Kidney tubule cell (primary cell): ENCODE results near the gene NCKAP1.

Experiments
- DNase-seq: peaks from one replicate; pipeline ENCODE4 v3.0.0-alpha.2; 2018; ENCODE audit warnings: low spot score

The NCKAP1 gene

GRCh38 chr2:182951948-182952663 lies 86.2 kb downstream of the NCKAP1 start:
- DNase-seq: no peak

- no peak for DNase-seq
These were observed 87.7 kb downstream of the NCKAP1 start for GRCh38 chr2:182950546-182950945.

GRCh38 chr2:182949572-182950189 lies 88.6 kb downstream of the NCKAP1 start:
- peak; percentile 84 for DNase-seq

- peak; percentile 2 for DNase-seq
These were observed 89.2 kb downstream of the NCKAP1 start for GRCh38 chr2:182949052-182949451.

- DNase-seq: peak; percentile 43
These were observed 91.3 kb downstream of the NCKAP1 start for GRCh38 chr2:182946958-182947369.

GRCh38 chr2:182943339-182943738 lies 94.9 kb downstream of the NCKAP1 start:
- no peak for DNase-seq

DNA sequence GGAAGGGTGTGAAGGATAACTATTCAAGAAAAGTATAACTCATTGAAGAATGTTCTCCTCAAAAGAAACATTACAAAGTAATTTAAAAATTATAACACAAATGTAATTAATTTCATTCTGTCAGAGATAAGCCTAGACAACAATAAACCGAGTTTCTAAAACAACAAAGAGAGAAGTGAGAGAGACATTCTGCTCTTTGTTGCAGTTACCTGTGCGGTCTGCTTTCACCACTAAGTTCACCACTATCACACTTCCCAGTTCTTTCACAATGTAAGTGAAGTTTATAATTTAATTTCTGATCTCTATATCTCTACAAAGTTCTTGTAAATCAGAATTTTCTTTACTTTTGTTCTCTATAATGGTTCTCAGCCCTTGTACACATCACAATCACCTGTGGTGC lies 95.5 kb downstream of the NCKAP1 start:
- DNase-seq: no peak

DNA sequence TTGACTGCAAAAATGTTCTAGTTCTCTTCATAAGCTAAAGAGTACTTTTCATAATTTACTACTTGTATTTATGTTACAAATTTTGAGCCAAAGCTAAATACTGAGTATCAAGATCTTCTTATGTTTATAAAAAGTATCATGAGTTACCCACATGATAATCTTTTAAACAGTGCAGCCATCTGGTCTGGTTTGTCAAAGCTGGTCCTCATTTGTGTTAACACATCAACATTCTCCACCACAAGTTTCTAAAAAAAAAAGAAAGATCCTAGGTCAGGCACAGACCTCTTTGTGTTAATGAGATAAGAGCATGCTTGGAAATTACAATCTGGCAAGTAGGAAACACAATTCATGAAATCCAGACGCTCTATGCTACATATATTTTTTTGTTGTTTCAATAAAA lies 96.3 kb downstream of the NCKAP1 start:
- DNase-seq: no peak

DNA sequence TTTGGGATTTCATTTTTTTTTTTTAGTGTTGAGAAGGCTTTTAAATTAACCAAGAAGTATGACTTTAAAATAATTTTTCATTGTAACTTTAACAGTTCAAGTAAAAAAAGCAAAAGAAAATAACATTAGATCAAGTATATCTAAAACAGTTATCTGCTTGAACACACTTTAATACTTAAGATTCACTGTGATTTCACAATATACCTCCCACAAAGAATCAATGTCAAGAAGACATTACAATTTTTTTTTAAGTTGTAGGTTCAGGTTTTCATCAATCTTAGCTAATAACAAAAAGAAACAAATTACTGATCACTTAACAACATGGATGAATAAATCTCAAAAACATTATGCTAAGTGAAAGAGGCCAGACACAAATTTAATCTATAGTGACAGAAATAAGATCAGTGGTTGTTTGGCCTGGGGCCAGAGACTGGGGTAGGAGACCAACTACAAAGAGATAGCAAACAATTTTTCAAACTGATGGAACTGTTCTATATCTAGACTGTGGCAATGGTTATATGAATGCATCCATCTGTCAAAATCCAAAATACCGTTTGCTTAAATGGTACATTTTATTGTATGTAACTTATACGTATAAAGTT lies 97.0 kb downstream of the NCKAP1 start:
- DNase-seq: no peak

DNA sequence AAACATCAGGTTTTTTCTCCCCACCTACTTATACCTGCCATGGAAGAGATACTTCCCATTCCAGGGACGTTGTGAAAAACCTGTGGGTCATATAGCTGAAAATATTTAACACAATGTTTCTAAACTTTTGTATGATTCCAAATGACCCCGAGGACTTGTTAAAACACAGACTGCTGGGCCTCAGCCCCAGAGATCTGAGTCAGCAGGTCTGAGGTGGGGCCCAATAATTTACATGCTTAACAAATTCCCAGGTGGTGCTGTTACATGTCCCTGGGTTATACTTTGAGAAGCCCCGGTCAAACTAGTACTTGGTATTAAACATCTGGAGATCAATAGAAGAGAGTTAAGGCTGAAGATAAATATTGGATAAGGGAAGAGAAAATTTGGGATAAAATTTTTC lies 100.4 kb downstream of the NCKAP1 start:
- DNase-seq: no peak

GRCh38 chr2:182933629-182934028 lies 104.6 kb downstream of the NCKAP1 start:
- DNase-seq: no peak

DNA sequence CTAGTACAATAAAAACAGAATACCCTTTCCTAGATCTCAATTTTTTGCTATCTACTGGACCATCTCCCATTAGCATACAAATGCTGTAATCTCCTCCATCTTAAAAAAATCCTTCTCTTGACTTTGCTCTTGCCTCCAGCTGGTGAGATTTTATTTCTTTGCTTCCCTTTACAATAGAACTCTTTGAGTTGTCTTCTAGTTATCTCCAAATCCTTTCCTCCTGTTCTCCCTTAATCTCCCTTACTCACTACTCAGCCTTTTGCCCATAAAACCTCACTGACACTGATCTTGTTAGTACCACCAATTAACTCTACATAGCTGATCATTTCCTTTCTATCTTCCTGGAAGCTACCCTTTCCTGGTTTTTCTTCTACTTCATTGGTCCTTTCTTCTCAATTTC lies 108.3 kb downstream of the NCKAP1 start:
- DNase-seq: no peak

DNA sequence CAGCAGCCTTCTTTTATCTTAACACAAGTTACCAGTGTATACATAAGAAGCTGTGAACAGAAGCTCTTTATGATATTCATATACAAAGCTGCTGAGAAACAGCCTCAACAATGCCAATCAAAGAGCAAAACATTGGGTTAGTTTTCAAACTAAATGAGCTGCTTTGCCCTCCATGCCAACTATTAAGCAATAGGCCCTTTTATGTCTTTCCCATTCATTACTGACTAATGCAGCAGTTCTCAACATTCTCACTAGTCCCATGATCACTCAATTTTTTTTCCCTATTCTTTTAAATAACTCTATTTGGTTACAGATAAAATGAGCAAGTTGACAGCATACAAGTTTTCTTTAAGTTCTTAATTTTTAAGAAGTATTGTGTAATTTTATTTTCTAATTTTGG lies 114.0 kb downstream of the NCKAP1 start:
- no peak for DNase-seq

DNA sequence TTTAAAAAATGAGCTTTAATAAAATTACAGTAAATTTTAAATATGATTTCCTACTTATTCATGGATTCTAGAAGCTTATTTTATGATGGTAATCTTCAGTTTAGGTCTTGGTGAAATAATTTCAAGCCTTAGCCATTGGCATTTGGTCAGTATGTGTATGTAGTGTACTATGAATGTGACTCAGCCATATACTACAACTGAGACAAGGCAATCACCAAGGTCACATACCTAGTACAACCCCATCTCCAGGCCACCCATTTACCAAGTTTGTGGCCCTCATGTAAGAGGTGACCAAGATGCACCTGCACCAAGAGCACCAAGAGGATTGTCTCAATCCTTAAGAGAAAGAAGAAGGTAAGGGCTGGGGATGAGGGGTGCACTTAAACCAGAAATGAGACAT lies 117.0 kb downstream of the NCKAP1 start:
- DNase-seq: no peak

DNA sequence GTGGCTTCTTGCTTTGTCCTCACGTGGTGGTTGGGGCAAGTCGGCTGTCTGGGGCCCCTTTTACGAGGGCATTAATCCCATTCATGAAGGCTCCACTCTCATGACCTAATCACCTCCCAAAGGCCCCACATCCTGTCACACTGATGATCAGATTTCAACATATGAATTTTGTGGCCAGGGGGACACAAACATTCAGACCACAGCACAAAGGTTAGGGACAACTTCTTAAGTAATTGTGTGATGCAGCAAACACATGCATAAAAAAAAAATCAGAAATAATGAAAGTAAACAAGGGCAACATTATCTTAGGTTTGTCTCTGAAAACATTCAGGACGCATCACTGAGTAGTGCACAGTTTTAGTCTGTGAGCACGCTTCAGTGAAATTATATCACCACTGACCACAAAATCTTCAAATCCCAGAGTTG lies 117.6 kb downstream of the NCKAP1 start:
- DNase-seq: no peak

DNA sequence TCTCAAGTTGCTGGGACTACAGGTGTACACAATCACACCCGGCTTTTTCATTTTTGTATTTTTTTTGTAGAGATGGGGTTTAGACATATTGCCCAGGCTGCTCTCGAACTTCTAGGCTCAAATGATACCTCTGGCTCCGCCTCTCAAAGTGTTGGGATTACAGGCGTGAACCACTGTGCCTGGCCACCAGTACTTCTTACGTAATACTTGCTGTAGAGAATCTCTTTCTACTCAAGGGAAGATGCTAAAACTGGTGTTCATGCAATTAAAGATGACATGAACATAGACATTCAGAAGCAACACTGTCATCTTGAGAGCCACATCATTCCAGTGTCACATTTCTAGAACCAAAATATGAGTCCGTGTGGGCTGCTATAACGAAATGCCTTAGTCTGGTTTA lies 118.2 kb downstream of the NCKAP1 start:
- no peak for DNase-seq

- DNase-seq: no peak
These were observed 119.2 kb downstream of the NCKAP1 start for GRCh38 chr2:182918961-182919652.

DNA sequence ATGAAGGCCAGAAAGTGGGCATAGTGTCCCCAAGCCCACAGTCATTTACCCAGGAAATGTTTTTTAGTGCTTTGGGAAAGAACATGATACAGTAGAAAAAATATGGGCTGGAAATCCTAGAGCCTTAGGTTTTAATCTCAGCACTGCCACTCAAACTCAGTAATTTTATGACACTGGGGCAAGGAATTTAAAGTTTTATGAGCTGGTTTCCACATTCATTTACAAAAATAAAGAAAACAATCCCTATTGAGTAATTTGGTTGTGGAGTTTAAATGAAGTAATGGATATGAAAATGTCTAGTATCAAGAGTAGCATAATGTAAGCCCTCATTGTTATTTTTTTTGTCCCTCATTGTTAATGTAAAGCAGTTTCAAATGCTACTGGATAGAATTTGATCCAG lies 120.3 kb downstream of the NCKAP1 start:
- no peak for DNase-seq

GRCh38 chr2:182916417-182916816 lies 121.8 kb downstream of the NCKAP1 start:
- DNase-seq: no peak

GRCh38 chr2:182915369-182916326 lies 122.6 kb downstream of the NCKAP1 start:
- DNase-seq: peak; percentile 84

DNA sequence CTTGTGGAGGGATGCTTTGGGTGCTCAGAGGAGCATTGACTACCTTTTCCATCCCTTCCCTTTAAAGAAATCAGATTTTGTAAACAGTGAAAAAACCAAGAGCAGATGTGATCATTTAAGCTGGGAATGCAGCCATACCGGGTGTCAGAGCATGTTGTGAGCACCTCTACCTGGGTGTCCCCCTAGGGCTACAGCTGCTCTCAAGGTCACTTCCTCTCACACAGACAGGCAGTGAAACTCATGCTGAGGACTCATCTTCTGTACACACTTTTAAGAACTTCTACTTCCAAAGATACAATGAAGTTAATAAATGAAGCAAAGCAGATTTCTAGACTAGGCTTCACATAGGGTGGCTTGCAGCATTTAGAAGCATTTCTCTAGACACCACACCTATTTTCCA lies 123.4 kb downstream of the NCKAP1 start:
- no peak for DNase-seq

GRCh38 chr2:182913064-182913463 lies 125.2 kb downstream of the NCKAP1 start:
- DNase-seq: no peak
